GM21381 (cell line): ENCODE measurements around the gene OSBPL6.

Experiments
- ATAC-seq: cut with Tn5 transposase; IDR thresholded peaks from one replicate; pipeline ENCODE4 v1.9.1; 2021; ENCODE audit warnings: mild to moderate bottlenecking, moderate library complexity; ENCODE audit not compliant: unreplicated experiment

OSBPL6 gene

DNA sequence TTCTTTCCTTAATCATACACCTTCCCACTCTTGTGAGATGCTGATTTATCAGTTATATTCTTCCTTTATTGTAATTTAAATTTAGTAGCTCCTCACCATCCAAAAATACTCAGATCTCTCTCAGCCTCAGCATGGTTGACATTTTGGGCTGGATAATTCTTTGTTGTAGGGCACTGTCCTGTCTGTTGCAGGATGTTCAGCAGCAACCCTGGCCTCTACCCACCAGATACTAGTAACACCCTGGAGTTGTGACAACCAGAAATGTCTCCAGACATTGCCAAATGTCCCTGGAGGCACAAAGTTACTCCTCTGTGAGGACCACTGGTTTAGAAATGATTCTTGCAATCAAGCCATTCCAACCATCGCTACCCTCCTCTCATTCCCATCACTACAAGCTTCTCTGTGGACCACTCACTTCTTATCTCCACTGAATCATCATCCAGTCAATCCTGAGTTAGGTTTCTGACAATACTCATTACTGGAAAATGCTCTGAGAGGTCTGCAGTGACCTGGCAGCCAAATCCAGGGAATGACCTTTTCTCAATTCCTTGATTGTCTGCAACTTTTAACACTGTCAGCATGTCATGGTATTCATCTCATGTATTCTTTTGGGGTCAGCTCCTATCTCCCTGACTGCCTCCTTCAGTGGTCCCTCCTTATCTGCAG lies 43.3 kb downstream of the OSBPL6 start:
- no peak for ATAC-seq

DNA sequence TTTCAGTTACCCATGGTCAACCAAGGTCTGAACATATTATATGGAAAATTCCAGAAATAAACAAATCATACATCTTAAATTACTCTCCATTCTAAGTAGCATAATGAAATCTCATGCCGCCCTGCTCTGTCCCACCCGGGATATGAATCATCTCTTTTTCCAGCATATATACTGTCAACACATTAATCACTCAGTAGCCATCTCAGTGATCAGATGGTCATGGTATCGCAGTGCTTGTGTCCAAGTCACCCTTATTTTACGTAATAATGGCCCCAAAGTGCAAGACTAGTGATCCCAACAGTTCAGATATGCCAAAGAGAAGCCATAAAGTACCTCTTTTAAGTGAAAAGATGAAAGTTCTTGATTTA lies 43.8 kb downstream of the OSBPL6 start:
- ATAC-seq: no peak

DNA sequence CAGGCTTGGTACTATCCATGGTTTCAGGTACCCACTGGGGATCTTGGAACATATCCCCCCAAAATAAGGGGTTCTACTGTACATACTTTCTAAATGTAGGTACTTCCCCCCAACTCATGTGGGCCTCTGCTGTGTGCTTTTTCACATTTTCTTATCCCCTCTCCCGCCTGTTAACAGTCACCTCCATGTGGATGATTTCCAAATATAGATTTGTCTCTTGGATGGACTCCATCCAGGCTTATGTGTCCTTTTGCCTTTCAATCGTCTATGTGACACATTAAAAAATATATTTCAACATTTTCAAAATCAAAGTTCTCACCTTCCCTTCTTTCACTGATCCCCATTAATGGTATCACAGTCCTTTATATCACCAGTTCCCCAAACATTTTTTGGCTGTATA lies 44.4 kb downstream of the OSBPL6 start:
- no peak for ATAC-seq

DNA sequence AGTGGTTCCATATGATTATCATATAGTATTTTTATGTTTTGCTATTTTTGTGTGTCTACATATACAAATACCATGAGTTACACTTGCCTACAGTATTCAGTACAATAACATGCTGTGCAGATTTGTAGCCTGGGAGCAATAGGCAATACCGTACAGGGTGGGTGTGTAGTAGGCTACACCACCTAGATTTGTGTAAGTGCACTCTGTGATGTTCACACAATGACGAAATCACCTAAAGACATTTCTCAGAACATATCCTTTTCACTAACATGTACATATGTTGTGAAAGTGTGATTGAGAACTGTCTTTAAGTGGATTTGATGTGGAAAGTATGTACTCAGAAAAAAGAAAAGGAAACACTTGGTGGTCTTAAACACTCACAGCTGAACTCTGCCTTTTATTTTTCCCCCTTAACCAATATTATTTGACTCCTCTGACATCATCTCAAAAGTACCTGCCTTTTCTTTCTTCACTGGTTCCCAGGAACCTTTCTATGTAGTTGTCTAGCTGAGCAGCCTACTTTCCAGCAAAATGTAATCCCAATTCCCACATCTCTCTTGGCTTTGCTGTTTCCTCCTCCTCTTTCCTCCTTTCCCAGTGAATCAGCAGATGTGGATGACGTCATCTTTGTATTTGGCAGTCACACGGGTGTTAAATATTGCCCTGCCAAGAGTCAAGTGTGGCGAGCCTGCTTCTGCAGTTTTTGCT lies 47.7 kb downstream of the OSBPL6 start:
- ATAC-seq: no peak

- no peak for ATAC-seq
These were observed 48.2 kb downstream of the OSBPL6 start for GRCh38 chr2:178242552-178242883.

- ATAC-seq: no peak
These were observed 49.6 kb downstream of the OSBPL6 start for GRCh38 chr2:178243961-178244360.

- ATAC-seq: no peak
These were observed 50.5 kb downstream of the OSBPL6 start for GRCh38 chr2:178244777-178245176.

DNA sequence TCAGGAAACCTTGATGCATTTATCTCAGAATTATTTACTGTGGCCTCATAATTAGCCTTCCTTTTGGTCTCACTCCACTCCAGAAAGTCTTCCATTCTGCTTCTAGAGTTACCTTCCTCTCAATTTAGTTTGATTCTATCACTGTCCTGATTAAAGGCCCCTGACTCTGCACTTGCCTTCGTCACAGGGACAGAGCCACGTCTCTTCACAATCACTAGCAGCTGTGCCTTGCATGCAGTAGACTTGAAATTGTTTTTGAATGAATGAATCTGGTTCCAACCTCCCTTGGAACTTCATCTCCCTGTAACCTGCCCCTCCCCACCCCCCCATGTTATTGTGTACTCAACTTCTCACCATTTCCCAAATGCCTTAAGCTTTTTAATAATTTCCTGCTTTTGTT lies 52.4 kb downstream of the OSBPL6 start:
- no peak for ATAC-seq

DNA sequence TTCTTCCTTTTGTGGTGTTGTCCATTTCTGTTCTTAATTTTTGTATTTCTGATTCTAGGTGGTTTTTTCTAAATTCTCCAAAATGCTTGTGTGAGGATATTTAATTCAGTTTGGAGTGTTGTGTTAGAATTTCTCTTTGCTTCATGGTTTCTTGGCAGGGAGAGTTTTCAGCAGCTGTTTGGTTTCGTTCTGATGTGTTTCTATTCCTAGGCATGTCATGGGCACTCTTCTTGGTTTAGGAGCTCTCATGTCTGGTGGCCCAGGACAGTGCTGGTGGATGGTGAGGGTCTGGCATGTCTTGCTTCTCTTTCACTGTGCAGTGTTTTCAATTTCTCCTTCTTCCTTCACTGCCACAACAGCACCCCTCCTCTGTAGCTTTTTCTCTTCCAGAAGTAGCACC lies 52.9 kb downstream of the OSBPL6 start:
- no peak for ATAC-seq

DNA sequence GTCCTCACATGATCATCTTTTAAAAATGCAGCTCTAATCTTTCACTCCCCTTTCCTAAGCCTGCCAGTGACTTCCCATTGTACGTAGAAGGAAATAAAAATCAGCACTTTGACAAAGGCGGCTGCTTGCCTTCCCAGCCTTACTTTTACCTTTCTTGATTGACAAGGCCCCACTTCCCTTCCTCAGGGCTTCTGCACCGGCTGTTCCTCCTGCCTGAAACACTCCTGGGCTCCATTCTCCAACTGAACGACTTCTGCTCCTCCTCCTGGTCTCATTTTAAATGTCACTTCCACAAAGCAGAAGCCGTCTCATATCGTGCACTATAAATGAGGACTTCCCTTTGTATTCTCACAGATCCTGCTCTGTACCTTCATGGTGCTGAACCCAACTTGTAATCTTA lies 56.1 kb downstream of the OSBPL6 start:
- no peak for ATAC-seq

DNA sequence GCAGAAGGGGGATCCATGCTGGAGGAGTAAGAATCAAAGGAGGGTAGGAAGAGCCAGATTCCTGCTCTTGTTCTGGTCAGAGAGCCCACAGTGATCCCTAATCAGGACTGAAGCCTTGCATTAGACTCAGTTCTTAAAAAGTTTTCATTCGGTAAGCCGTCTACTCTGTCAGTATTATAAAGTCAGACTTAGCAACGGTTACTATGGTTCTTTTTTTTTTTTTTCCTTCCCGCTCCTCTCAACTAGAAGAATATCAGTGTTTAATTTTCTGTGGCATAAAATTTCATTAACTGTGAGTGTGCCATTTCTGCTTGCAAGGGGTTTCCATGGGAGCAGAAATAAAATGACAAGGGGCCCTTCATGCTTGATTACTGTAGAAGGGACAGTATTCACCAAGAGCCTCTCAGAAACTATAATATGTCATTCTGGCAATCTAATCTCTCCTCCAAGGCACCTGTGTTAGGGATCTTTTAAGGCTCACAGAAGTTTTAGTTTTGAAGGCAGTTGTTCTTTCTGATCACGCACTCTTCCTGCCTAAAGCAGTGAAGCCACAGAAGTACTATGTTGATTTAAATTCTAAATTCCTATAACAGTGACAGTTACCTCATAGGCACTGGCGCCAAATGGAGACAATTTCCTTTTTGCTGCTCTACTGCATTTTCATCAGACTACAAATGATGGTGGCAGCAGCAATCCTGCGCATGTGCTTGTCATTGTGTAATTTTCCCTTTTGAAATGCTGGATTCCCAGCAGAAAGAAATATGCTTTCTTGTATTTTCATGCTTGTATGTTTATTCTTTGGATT lies 57.0 kb downstream of the OSBPL6 start:
- ATAC-seq: no peak

DNA sequence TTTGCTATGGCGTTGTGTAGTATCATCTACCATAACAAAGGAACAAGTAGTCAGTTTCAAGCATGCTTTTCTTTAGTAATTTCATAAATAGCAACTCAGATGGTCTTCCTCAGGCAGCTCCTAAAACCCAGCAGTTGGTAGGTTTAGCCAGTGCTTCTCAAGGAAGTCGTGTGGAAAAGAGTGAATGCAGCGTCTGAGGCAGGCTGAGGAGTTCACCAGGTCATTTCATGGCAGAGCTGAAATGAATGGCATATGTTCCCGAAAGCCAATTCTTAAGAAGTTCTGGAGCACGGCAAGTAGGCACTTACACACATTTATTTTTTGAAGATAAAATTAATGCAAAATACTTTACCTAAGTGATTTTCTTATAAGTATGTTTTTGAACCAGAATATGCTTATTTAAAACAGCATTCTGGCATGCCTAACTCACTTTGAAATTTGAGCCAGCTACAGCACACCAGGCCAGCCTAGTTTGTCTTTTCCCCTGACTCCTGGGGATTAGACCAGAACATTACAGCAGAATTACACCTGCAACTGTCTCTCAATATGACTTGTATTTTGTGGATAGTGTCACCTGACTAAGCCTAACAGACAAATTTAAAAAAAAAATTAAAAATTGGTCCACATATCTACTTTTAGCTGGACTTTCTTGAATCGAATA lies 62.2 kb downstream of the OSBPL6 start:
- ATAC-seq: no peak

- no peak for ATAC-seq
These were observed 62.8 kb downstream of the OSBPL6 start for GRCh38 chr2:178257127-178257526.

DNA sequence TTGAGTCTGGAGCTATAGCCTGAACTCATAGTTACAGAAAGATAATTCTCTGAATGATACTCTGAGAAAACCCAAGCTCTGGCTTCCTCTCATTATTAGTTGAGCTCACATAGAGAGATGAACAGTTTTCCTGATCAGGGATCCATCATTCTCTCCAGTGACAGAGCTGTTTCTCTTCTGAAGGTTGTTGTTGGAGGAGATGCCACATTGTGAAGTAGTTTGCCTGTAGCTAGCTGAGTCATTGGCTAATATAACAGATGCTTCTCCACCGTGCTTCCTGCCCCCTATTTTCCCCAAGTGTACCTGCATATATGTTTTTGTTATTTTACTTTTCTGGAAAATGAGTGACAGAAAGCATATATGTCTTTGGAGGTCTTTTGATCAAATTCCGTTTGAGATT lies 64.6 kb downstream of the OSBPL6 start:
- ATAC-seq: no peak

DNA sequence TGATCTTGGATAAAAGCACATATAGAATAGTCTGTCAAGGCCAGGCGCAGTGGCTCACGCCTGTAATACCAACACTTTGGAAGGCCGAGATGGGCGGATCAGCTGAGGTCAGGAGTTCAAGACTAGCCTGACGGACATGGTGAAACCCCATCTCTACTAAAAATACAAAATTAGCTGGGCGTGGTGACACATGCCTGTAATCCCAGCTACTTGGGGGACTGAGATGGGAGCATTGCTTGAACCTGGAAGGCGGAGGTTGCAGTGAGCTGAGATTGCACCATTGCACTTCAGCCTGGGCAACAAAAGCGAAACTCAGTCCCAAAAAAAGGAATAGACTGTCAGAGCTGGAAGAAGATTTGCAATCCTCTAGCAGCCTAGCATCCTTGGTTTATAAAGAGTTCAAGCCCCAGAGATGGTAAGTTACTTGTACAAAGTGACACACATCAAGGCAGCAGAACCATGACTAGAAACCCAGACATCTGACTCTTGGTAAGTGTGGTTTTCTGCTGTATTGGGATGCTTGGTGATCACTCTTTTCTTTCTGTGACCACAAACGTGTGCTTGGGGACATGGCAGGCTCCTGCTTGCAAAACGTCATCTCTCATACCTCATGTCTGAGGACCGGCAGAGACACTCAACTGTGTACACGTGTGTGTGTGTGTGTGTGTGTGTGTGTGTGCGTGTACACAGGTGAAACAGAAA lies 69.0 kb downstream of the OSBPL6 start:
- no peak for ATAC-seq

GRCh38 chr2:178264211-178264610 lies 69.9 kb downstream of the OSBPL6 start:
- ATAC-seq: no peak

DNA sequence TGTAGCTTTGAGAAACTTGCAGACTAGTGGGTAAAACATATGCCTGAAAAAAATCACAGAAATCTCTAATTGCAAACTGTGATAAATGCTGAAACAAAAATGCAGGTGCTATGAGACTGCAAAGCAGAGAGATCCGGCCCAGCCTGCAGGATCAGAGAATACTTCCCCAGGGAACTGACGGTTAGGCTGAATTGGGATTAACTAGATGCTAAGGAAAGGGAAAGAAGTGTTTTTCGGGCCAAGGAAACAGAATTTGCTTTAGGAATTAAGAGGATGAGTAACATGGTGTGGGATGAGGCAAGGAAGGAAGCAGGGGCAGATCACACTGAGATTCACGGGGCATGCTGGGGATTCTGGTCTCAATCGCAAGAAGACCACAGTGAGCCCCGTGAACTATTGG lies 71.5 kb downstream of the OSBPL6 start:
- ATAC-seq: no peak

DNA sequence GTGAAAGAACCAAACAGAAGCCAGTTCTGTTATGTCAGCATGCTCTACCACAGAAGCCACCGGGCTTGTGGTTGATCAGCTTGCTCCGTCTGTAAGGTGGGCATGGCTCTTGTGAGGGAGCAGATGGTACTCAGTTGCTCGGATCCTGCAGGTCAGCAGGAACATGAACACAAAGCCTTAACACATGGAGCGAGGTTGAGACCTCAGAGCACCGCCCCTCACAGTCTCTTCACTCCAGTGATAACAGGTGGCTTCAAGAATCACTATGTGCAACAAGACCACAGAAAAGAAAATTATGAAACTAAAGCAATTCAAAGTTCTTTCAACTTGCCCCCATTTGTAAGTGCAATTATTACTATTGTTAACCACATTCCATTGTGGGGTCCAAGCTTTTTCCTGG lies 72.1 kb downstream of the OSBPL6 start:
- no peak for ATAC-seq

GRCh38 chr2:178267660-178268059 lies 73.3 kb downstream of the OSBPL6 start:
- ATAC-seq: no peak

- no peak for ATAC-seq
These were observed 74.1 kb downstream of the OSBPL6 start for GRCh38 chr2:178268435-178268834.
